OCI-LY1 (cell line): ENCODE measurements around the gene ATP13A5.

ENCODE experiments used
- H2AFZ ChIP-seq: fragments of 200-600 bp; sonication (generic), shearing (Covaris generic); 2 replicates; pipeline ENCODE4 v1.6.0; 2014; ENCODE audit warnings: antibody characterized with exemption, mild to moderate bottlenecking, low read length
- H3F3A ChIP-seq: fragments of 200-600 bp; sonication (generic), shearing (Covaris generic); 2 replicates; pipeline ENCODE4 v1.6.0; 2014; ENCODE audit warnings: mild to moderate bottlenecking, antibody characterized with exemption, low read length, moderate library complexity; ENCODE audit not compliant: insufficient read depth
- H3K27ac ChIP-seq: fragments of 200-600 bp; sonication (generic); 2 replicates; pipeline ENCODE4 v1.5.1; 2014; ENCODE audit warnings: low read length, mixed run types, mild to moderate bottlenecking, low read depth; ENCODE audit not compliant: poor library complexity, severe bottlenecking
- H3K27me3 ChIP-seq: fragments of 200-600 bp; sonication (generic); 2 replicates; pipeline ENCODE4 v1.6.0; 2014; ENCODE audit warnings: antibody characterized with exemption, mild to moderate bottlenecking, low read length, moderate library complexity; ENCODE audit not compliant: insufficient read depth
- H3K36me3 ChIP-seq: fragments of 200-600 bp; sonication (generic); 2 replicates; pipeline ENCODE4 v1.6.1; 2014; ENCODE audit warnings: mild to moderate bottlenecking, antibody characterized with exemption, low read length, moderate library complexity, mixed read lengths; ENCODE audit not compliant: insufficient read depth
- H3K4me1 ChIP-seq: fragments of 200-600 bp; sonication (generic); 2 replicates; pipeline ENCODE4 v1.5.1; 2014; ENCODE audit warnings: mild to moderate bottlenecking, low read length, moderate library complexity; ENCODE audit not compliant: insufficient read depth, severe bottlenecking
- H3K4me2 ChIP-seq: fragments of 200-600 bp; sonication (generic), shearing (Covaris generic); 2 replicates; pipeline ENCODE4 v1.6.1; 2014; ENCODE audit warnings: low read length
- H3K4me3 ChIP-seq: fragments of 200-600 bp; sonication (generic); 2 replicates; pipeline ENCODE4 v1.5.1; 2014; ENCODE audit warnings: low read length, low read depth, mild to moderate bottlenecking, mixed read lengths; ENCODE audit not compliant: poor library complexity, severe bottlenecking
- H3K79me2 ChIP-seq: fragments of 200-600 bp; shearing (Covaris generic); 2 replicates; pipeline ENCODE4 v1.6.1; 2016; ENCODE audit warnings: mixed run types, low read length, mixed read lengths; ENCODE audit not compliant: insufficient read depth
- H3K9ac ChIP-seq: fragments of 200-600 bp; sonication (generic), shearing (Covaris generic); 2 replicates; pipeline ENCODE4 v1.6.1; 2014; ENCODE audit warnings: mild to moderate bottlenecking, low read length, mixed read lengths
- H3K9me2 ChIP-seq: fragments of 200-600 bp; sonication (generic), shearing (Covaris generic); 2 replicates; pipeline ENCODE4 v1.6.1; 2014; ENCODE audit warnings: low read depth, mild to moderate bottlenecking, low read length, mixed read lengths
- H3K9me3 ChIP-seq: fragments of 200-600 bp; shearing (Covaris generic); 2 replicates; pipeline ENCODE4 v1.6.1; 2014; ENCODE audit warnings: low read length, mixed read lengths
- H4K20me1 ChIP-seq: fragments of 200-600 bp; sonication (generic), shearing (Covaris generic); 2 replicates; pipeline ENCODE4 v1.6.0; 2016; ENCODE audit warnings: mild to moderate bottlenecking, low read length; ENCODE audit not compliant: insufficient read depth
- CTCF ChIP-seq: fragments of 200-600 bp; sonication (generic), shearing (Covaris generic); IDR thresholded peaks from 2 replicates; pipeline ENCODE4 v1.5.1; 2017; ENCODE audit warnings: mild to moderate bottlenecking, antibody characterized with exemption, low read length, moderate library complexity, mixed read lengths
- EZH2 ChIP-seq: fragments of 200-600 bp; sonication (generic), shearing (Covaris generic); IDR thresholded peaks from 2 replicates; pipeline ENCODE4 v1.8.0; 2017; ENCODE audit warnings: borderline replicate concordance, mixed run types, mild to moderate bottlenecking, antibody characterized with exemption, low read length, moderate library complexity, mixed read lengths

The ATP13A5 gene

GRCh38 chr3:193269343-193270028, 109.1 kb downstream of the ATP13A5 start:
- no peaks in the 10 kb centered on the region for H3K79me2 ChIP-seq
- H3K27ac ChIP-seq: no peak overlapping the region
- no peak overlapping the region for H2AFZ ChIP-seq
- H3F3A ChIP-seq: no peaks in the 10 kb centered on the region
- TF ChIP-seq EZH2 (no peak), CTCF (no peak)
- H3K36me3 ChIP-seq: no peaks in the 10 kb centered on the region
- no peak overlapping the region for H3K4me2 ChIP-seq
- no peaks in the 10 kb centered on the region for H3K27me3 ChIP-seq
- no peak overlapping the region for H3K4me3 ChIP-seq
- H3K4me1 ChIP-seq: no peaks in the 10 kb centered on the region
- H3K9me3 ChIP-seq: no peaks in the 10 kb centered on the region
- no peak overlapping the region for H3K9ac ChIP-seq
- H3K9me2 ChIP-seq: no peaks in the 10 kb centered on the region
- no peaks in the 10 kb centered on the region for H4K20me1 ChIP-seq

GRCh38 chr3:193262707-193263106, 115.8 kb downstream of the ATP13A5 start:
- Histone ChIP-seq H2AFZ (no peak overlapping the region), H3K9ac (no peak overlapping the region), H3K4me3 (no peak overlapping the region), H3K9me3 (no peaks in the 10 kb centered on the region), H4K20me1 (no peaks in the 10 kb centered on the region), H3K4me1 (no peaks in the 10 kb centered on the region), H3K9me2 (no peaks in the 10 kb centered on the region), H3K79me2 (no peaks in the 10 kb centered on the region), H3K36me3 (no peaks in the 10 kb centered on the region), H3K4me2 (no peak overlapping the region), H3K27me3 (no peaks in the 10 kb centered on the region), H3K27ac (no peak overlapping the region), H3F3A (no peaks in the 10 kb centered on the region)
- TF ChIP-seq EZH2: no peak
- no peak for TF ChIP-seq CTCF

- no peaks in the 10 kb centered on the region for H3K9me2 ChIP-seq
- H3K4me1 ChIP-seq: no peaks in the 10 kb centered on the region
- no peaks in the 10 kb centered on the region for H3K79me2 ChIP-seq
- no peaks in the 10 kb centered on the region for H3K36me3 ChIP-seq
- no peak overlapping the region for H3K27ac ChIP-seq
- no peak for TF ChIP-seq CTCF
- TF ChIP-seq EZH2: no peak
- no peak overlapping the region for H3K4me3 ChIP-seq
- H2AFZ ChIP-seq: no peak overlapping the region
- H3K4me2 ChIP-seq: no peak overlapping the region
- no peaks in the 10 kb centered on the region for H3K27me3 ChIP-seq
- no peak overlapping the region for H3K9ac ChIP-seq
- no peaks in the 10 kb centered on the region for H4K20me1 ChIP-seq
- no peaks in the 10 kb centered on the region for H3F3A ChIP-seq
- H3K9me3 ChIP-seq: no peaks in the 10 kb centered on the region
Observed at GRCh38 chr3:193261970-193262369, 116.6 kb downstream of the ATP13A5 start.
